ENCODE data around the gene CD63.

CD63 gene

GRCh38 chr12:55720071-55720564 lies 8.7 kb downstream of the CD63 start, which contains the start of gene RDH5:
Gene RDH5, plus strand, starts transcription at chr12:55720393. Its CDS starts 792 bp downstream, at chr12:55721185.
- no peak for DNase-seq

GRCh38 chr12:55719371-55719770 lies 9.4 kb downstream of the CD63 start:
- no peak for DNase-seq

- no peak for DNase-seq
These were observed 10.1 kb downstream of the CD63 start for GRCh38 chr12:55718624-55719275.

- no peak for DNase-seq
These were observed 10.8 kb downstream of the CD63 start for GRCh38 chr12:55718015-55718414.

- no peak for DNase-seq
These were observed 11.5 kb downstream of the CD63 start for GRCh38 chr12:55717011-55718007.

- DNase-seq = no peak
These were observed 12.2 kb downstream of the CD63 start for GRCh38 chr12:55716582-55716957.

- peak; percentile 78 for DNase-seq
These were observed 12.8 kb downstream of the CD63 start, which contains the start of gene BLOC1S1 for GRCh38 chr12:55715833-55716581. Gene BLOC1S1, plus strand, starts transcription at chr12:55716046. Its CDS starts 6 bp downstream, at chr12:55716052.

- DNase-seq = no peak
These were observed 13.5 kb downstream of the CD63 start for GRCh38 chr12:55715169-55715764.

- DNase-seq = no peak
These were observed 15.1 kb downstream of the CD63 start for GRCh38 chr12:55713721-55714120.

- no peak for DNase-seq
These were observed 16.0 kb downstream of the CD63 start for GRCh38 chr12:55712700-55713415.

GRCh38 chr12:55711786-55712553 lies 16.8 kb downstream of the CD63 start:
- DNase-seq = no peak

GRCh38 chr12:55708695-55709233 lies 20.0 kb downstream of the CD63 start:
- no peak for DNase-seq

- DNase-seq = peak; percentile 3
These were observed 20.7 kb downstream of the CD63 start, which contains the start of gene ITGA7 for GRCh38 chr12:55707841-55708694. Gene ITGA7, minus strand, starts transcription at chr12:55707904. Its CDS starts 222 bp downstream, at chr12:55707682.

GRCh38 chr12:55707219-55707671 lies 21.6 kb downstream of the CD63 start:
- no peak for DNase-seq

GRCh38 chr12:55706568-55707218 lies 22.1 kb downstream of the CD63 start:
- DNase-seq = no peak

GRCh38 chr12:55705782-55706402 lies 22.9 kb downstream of the CD63 start:
- DNase-seq = no peak

GRCh38 chr12:55704824-55705718 lies 23.7 kb downstream of the CD63 start:
- no peak for DNase-seq
